Spleen (tissue), 11 donors: ENCODE data around the gene NFIC. TPM values are rescaled to one million over a fixed set of nuclear protein-coding genes. Genes with fewer than 3 reads are reported as not detected.

Experiments used
- DNase-seq: peaks from one replicate; pipeline ENCODE4 v3.0.0-alpha.2; 2020
- H3K27ac ChIP-seq, 8 donors: fragments of 200-600 bp; sonication (generic) in 7 of 8; 1 replicate in 4 of 8; 2 replicates in 4 of 8; pipeline versions ENCODE4 v1.5.0 to v1.8.0; 2016 to 2021; ENCODE audit warnings: inconsistent platforms in 4 of 8, mild to moderate bottlenecking in 4 of 8, moderate library complexity in 1 of 8
- H3K27me3 ChIP-seq, 7 donors: fragments of 200-600 bp; sonication (generic) in 6 of 7; replicated peaks in 1 of 7; 1 replicate in 4 of 7; 2 replicates in 3 of 7; pipeline versions ENCODE4 v1.5.0 to v1.8.0; 2016 to 2021; ENCODE audit warnings: inconsistent platforms in 3 of 7, mild to moderate bottlenecking in 1 of 7
- H3K36me3 ChIP-seq, 6 donors: fragments of 200-600 bp; sonication (generic) in 5 of 6; 1 replicate in 4 of 6; 2 replicates in 2 of 6; pipeline versions ENCODE4 v1.5.0 to v1.8.0; 2016 to 2021; ENCODE audit warnings: inconsistent platforms in 2 of 6
- H3K4me1 ChIP-seq, 6 donors: fragments of 200-600 bp; sonication (generic) in 5 of 6; 1 replicate in 3 of 6; 2 replicates in 3 of 6; pipeline versions ENCODE4 v1.5.0 to v1.8.0; 2016 to 2021; ENCODE audit warnings: inconsistent platforms in 3 of 6
- H3K4me3 ChIP-seq, 8 donors: fragments of 200-600 bp; sonication (generic) in 7 of 8; 1 replicate in 4 of 8; 2 replicates in 4 of 8; pipeline versions ENCODE4 v1.5.0 to v1.8.0; 2016 to 2021; ENCODE audit warnings: inconsistent platforms in 4 of 8, mild to moderate bottlenecking in 4 of 8, moderate library complexity in 2 of 8
- H3K9me3 ChIP-seq, 8 donors: fragments of 200-600 bp; sonication (generic) in 7 of 8; 1 replicate in 4 of 8; 2 replicates in 4 of 8; pipeline versions ENCODE4 v1.5.0 to v1.8.0; 2016 to 2021; ENCODE audit warnings: inconsistent platforms in 4 of 8
- CTCF ChIP-seq, 11 experiments: fragments of 200-600 bp in 7 of 11; fragments of 450-650 bp in 4 of 11; sonication (generic) in 4 of 11; IDR thresholded peaks in 8 of 11; conservative IDR thresholded peaks in 3 of 11; 1 replicate in 7 of 11; 2 replicates in 4 of 11; pipeline versions ENCODE4 v1.4.0 to v1.8.0; 2016 to 2021; ENCODE audit warnings: antibody characterized with exemption in 11 of 11, inconsistent platforms in 4 of 11, mild to moderate bottlenecking in 1 of 11
- POLR2A ChIP-seq, 3 donors: fragments of 450-650 bp; IDR thresholded peaks; one replicate each; pipeline ENCODE4 v1.5.1; 2017; ENCODE audit warnings: antibody characterized with exemption in 3 of 3, mild to moderate bottlenecking in 1 of 3
- POLR2AphosphoS5 ChIP-seq, 3 donors: sonication (generic); formaldehyde crosslinking; IDR thresholded peaks; one replicate each; pipeline ENCODE4 v1.5.1; 2017; ENCODE audit warnings: antibody characterized with exemption in 3 of 3
- WGBS, 5 donors: extraction: QIAGEN DNeasy Blood & Tissue Kit in 3 of 5; methylation state at CpG; one replicate each; pipeline versions ENCODE4 v1.1.5 to v1.1.7; 2013 to 2018; 5-methylcytosine and 5-hydroxymethylcytosine counted together
- intact Hi-C: fragments of 100-400 bp; cut with DNase I; formaldehyde crosslinking; loops from one replicate; pipeline ENCODE4 v1.15.0; 2023; ENCODE audit warnings: low total_unique reads
- polyA plus RNA-seq, 3 donors: library from polyadenylated mRNA; stranded (reverse); fragments of 200-250 nt; gene quantifications; one replicate each; pipeline ENCODE4 v1.2.1, GENCODE V29; 2013
- total RNA-seq, 7 donors: library from RNA; depleted of rRNA in 3 of 7; stranded (reverse); fragments of >200 nt in 3 of 7; fragmentation: NEBNext Ultra II Directional in 4 of 7; extraction: Animal tissue kit (Norgen Biotek cat#: 25700) in 4 of 7; gene quantifications; one replicate each; pipeline versions ENCODE4 v1.1.0 to v1.2.1, GENCODE V29; 2016 to 2021
- donor health status: healthy with polysubstance abuse.
- donor health status: DM: no; HTN: no; CAD: no; lungs with moderate emphysema.
- donor health status: DM: no; HTN: no; CAD: no.
- donor health status: Bipolar disorder and iron deficiency.
- donor health status: healthy.
- donor health status: DM: no; HTN: no; CAD: no.
- donor health status: DM: yes; HTN: yes; CAD: no.

Gene NFIC
- total and polyA plus RNA-seq, 10 donors = 4.1 to 125 (median 74.4) TPM

- H3K27ac ChIP-seq = no peak overlapping the region
- DNase-seq = no peak
These were observed 46.1 kb upstream of the NFIC start for GRCh38 chr19:3320354-3320670.

GRCh38 chr19:3320853-3321252 is 45.5 kb upstream of the NFIC start:
- Histone ChIP-seq H3K9me3 (no peaks in the 10 kb centered on the region), H3K4me3 (no peak overlapping the region), H3K4me1 (no peaks in the 10 kb centered on the region), H3K27me3 (peaks cover 0 to 55% (median 26%) of the 10 kb centered on the region in 7 donors), H3K27ac (no peak overlapping the region), H3K36me3 (no peaks in the 10 kb centered on the region)
- intact Hi-C loops = no loop called here
- 65 to 73% (median 68%) methylated on average over 8 of the region's 8 CpGs for WGBS, 5 donors
- TF ChIP-seq POLR2AphosphoS5 (IDR thresholded peaks at IDR 0.05) (no peak), POLR2A (IDR thresholded peaks at IDR 0.05) (no peak), CTCF (IDR thresholded peaks at IDR 0.05 in 8 of 11, conservative IDR thresholded peaks at IDR 0.05 in 3 of 11) (no peak)
- DNase-seq = no peak

More at GRCh38 chr19:3320354-3320670, 46.1 kb upstream of the NFIC start:
- Histone ChIP-seq H3K27me3 (peaks cover 0 to 56% (median 26%) of the 10 kb centered on the region in 7 donors), H3K9me3 (no peaks in the 10 kb centered on the region), H3K4me1 (no peaks in the 10 kb centered on the region), H3K4me3 (no peak overlapping the region), H3K36me3 (no peaks in the 10 kb centered on the region)
- WGBS, 5 donors = 55 to 95% (median 68%) methylated on average over 7 to 29 of the region's 29 CpGs
- TF ChIP-seq POLR2A (IDR thresholded peaks at IDR 0.05) (no peak), CTCF (IDR thresholded peaks at IDR 0.05 in 8 of 11, conservative IDR thresholded peaks at IDR 0.05 in 3 of 11) (no peak), POLR2AphosphoS5 (IDR thresholded peaks at IDR 0.05) (no peak)
- intact Hi-C loops = no loop called here

- peaks cover 0 to under 1% (median 0%) of the 10 kb centered on the region in 6 donors for H3K4me1 ChIP-seq
- peaks cover 0 to 53% (median 26%) of the 10 kb centered on the region in 7 donors for H3K27me3 ChIP-seq
- DNase-seq = no peak
- H3K27ac ChIP-seq = no peak overlapping the region
- H3K9me3 ChIP-seq = no peaks in the 10 kb centered on the region
- WGBS, 5 donors = 57 to 71% (median 66%) methylated on average over 6 of the region's 6 CpGs
- intact Hi-C loops = no loop called here
- TF ChIP-seq POLR2AphosphoS5 (IDR thresholded peaks at IDR 0.05) (no peak), POLR2A (IDR thresholded peaks at IDR 0.05) (no peak), CTCF (IDR thresholded peaks at IDR 0.05 in 8 of 11, conservative IDR thresholded peaks at IDR 0.05 in 3 of 11) (no peak)
- H3K4me3 ChIP-seq = no peak overlapping the region
- no peaks in the 10 kb centered on the region for H3K36me3 ChIP-seq
These were observed 44.7 kb upstream of the NFIC start for GRCh38 chr19:3321696-3322095.

- H3K4me1 ChIP-seq = peaks cover 0 to 6% (median 0%) of the 10 kb centered on the region in 6 donors
- TF ChIP-seq POLR2A (IDR thresholded peaks at IDR 0.05) (no peak), POLR2AphosphoS5 (IDR thresholded peaks at IDR 0.05) (no peak), CTCF (IDR thresholded peaks at IDR 0.05 in 8 of 11, conservative IDR thresholded peaks at IDR 0.05 in 3 of 11) (no peak)
- H3K9me3 ChIP-seq = no peaks in the 10 kb centered on the region
- no peak overlapping the region for H3K4me3 ChIP-seq
- no peaks in the 10 kb centered on the region for H3K36me3 ChIP-seq
- no peak overlapping the region for H3K27ac ChIP-seq
- WGBS, 5 donors = 79 to 89% (median 81%) methylated on average over 6 of the region's 6 CpGs
- DNase-seq = no peak
- intact Hi-C loops = no loop called here
- H3K27me3 ChIP-seq = peaks cover 0 to 46% (median 20%) of the 10 kb centered on the region in 7 donors
These were observed 44.0 kb upstream of the NFIC start for GRCh38 chr19:3322199-3322978.
